ENCODE measurements around the gene ZNF560. TPM values are rescaled to one million over a fixed set of nuclear protein-coding genes. Genes with fewer than 3 reads are reported as not detected.
A peak's percentile ranks its signal among the peaks of the same experiment; 100 is the strongest.
"Not testable (repeated sequence)": the region's sequence is repeated elsewhere in the genome, so short reads cannot be mapped to it uniquely, and the experiment has no call there.

ZNF560 gene
- polyA plus RNA-seq: under 1 TPM in 1 of 3 donors, not detected in 2; 0.16 TPM

GRCh38 chr19:9498183-9498902 is at the start of gene ZNF560:
Gene ZNF560, minus strand, starts transcription at chr19:9498616. Its CDS starts 23,303 bp downstream, at chr19:9475313.
- 4 to 7% (median 5%) methylated on average over 44 of the region's 44 CpGs for WGBS, 3 donors
- no peak within 1 kb of the TSS for H3K27ac ChIP-seq (ENCODE audit: low read depth, low read length)

- WGBS, 3 donors: 89 to 92% (median 90%) methylated on average over 11 of the region's 11 CpGs
Measured at GRCh38 chr19:9547870-9548269, 49.5 kb upstream of the ZNF560 start.

GRCh38 chr19:9541281-9541680 is 42.9 kb upstream of the ZNF560 start:
- WGBS, 3 donors: 92 to 97% (median 94%) methylated on average over 11 to 12 of the region's 12 CpGs
- not testable (repeated sequence) for H3K27ac ChIP-seq (ENCODE audit: low read depth, low read length)

More at GRCh38 chr19:9547870-9548269, 49.5 kb upstream of the ZNF560 start:
- H3K27ac ChIP-seq (ENCODE audit: low read depth, low read length): no peak overlapping the region

GRCh38 chr19:9539921-9540320 is 41.5 kb upstream of the ZNF560 start:
- WGBS, 3 donors: 52 to 100% (median 90%) methylated on average over 1 of the region's 1 CpG
- not testable (repeated sequence) for H3K27ac ChIP-seq (ENCODE audit: low read depth, low read length)

- WGBS, 3 donors: 86 to 87% (median 86%) methylated on average over 6 of the region's 6 CpGs
- not testable (repeated sequence) for H3K27ac ChIP-seq (ENCODE audit: low read depth, low read length)
Measured at GRCh38 chr19:9539201-9539600, 40.8 kb upstream of the ZNF560 start.

GRCh38 chr19:9538183-9539058 is 40.0 kb upstream of the ZNF560 start, which contains the start of gene ZNF426:
Gene ZNF426, minus strand, starts transcription at chr19:9538645. Its CDS starts 2,413 bp downstream, at chr19:9536232.
- 2% methylated on average over 49 of the region's 49 CpGs for WGBS, 3 donors

GRCh38 chr19:9535934-9536333 is 37.5 kb upstream of the ZNF560 start:
- 96 to 99% (median 97%) methylated on average over 4 of the region's 4 CpGs for WGBS, 3 donors
- H3K27ac ChIP-seq (ENCODE audit: low read depth, low read length): no peak overlapping the region

More at GRCh38 chr19:9538183-9539058, 40.0 kb upstream of the ZNF560 start, which contains the start of gene ZNF426:
- H3K27ac ChIP-seq (ENCODE audit: low read depth, low read length): peak within 1 kb of the TSS; percentile 56

GRCh38 chr19:9531933-9532332 is 33.5 kb upstream of the ZNF560 start:
- WGBS, 3 donors: 96 to 98% (median 98%) methylated on average over 4 of the region's 4 CpGs

GRCh38 chr19:9528757-9529336 is 30.4 kb upstream of the ZNF560 start:
- 97 to 99% (median 98%) methylated on average over 5 of the region's 5 CpGs for WGBS, 3 donors
- no peak overlapping the region for H3K27ac ChIP-seq (ENCODE audit: low read depth, low read length)

More at GRCh38 chr19:9531933-9532332, 33.5 kb upstream of the ZNF560 start:
- no peak overlapping the region for H3K27ac ChIP-seq (ENCODE audit: low read depth, low read length)

- no peak overlapping the region for H3K27ac ChIP-seq (ENCODE audit: low read depth, low read length)
- 97 to 100% (median 97%) methylated on average over 1 of the region's 1 CpG for WGBS, 3 donors
Measured at GRCh38 chr19:9523885-9524474, 25.6 kb upstream of the ZNF560 start.

GRCh38 chr19:9507285-9507684 is 8.9 kb upstream of the ZNF560 start:
- 64 to 89% (median 86%) methylated on average over 3 of the region's 3 CpGs for WGBS, 3 donors
- no peak overlapping the region for H3K27ac ChIP-seq (ENCODE audit: low read depth, low read length)

GRCh38 chr19:9500796-9501195 is 2.4 kb upstream of the ZNF560 start:
- no peak overlapping the region for H3K27ac ChIP-seq (ENCODE audit: low read depth, low read length)
- whole genome bisulfite sequencing, 3 donors: 86 to 94% (median 92%) methylated on average over 1 of the region's 1 CpG

- H3K27ac ChIP-seq (ENCODE audit: low read depth, low read length): no peak overlapping the region
- WGBS, 3 donors: 70 to 96% (median 92%) methylated on average over 2 of the region's 2 CpGs
Measured at GRCh38 chr19:9494096-9494495, 4.3 kb downstream of the ZNF560 start.

- no peak overlapping the region for H3K27ac ChIP-seq (ENCODE audit: low read depth, low read length)
- WGBS, 3 donors: 85 to 90% (median 86%) methylated on average over 2 of the region's 2 CpGs
Measured at GRCh38 chr19:9487016-9487415, 11.4 kb downstream of the ZNF560 start.

- no peak overlapping the region for H3K27ac ChIP-seq (ENCODE audit: low read depth, low read length)
- 72 to 85% (median 83%) methylated on average over 2 of the region's 2 CpGs for WGBS, 3 donors
Measured at GRCh38 chr19:9485140-9485539, 13.3 kb downstream of the ZNF560 start.

- H3K27ac ChIP-seq (ENCODE audit: low read depth, low read length): no peak overlapping the region
Measured at GRCh38 chr19:9474975-9475374, 23.4 kb downstream of the ZNF560 start.

- 80 to 91% (median 90%) methylated on average over 7 of the region's 7 CpGs for WGBS, 3 donors
- no peak overlapping the region for H3K27ac ChIP-seq (ENCODE audit: low read depth, low read length)
Measured at GRCh38 chr19:9467161-9467560, 31.3 kb downstream of the ZNF560 start.

- 82 to 90% (median 89%) methylated on average over 4 of the region's 4 CpGs for WGBS, 3 donors
- no peak overlapping the region for H3K27ac ChIP-seq (ENCODE audit: low read depth, low read length)
Measured at GRCh38 chr19:9461938-9462337, 36.5 kb downstream of the ZNF560 start.
